ENCODE measurements around the gene GRID2.
"Not testable (repeated sequence)": the region's sequence is repeated elsewhere in the genome, so short reads cannot be mapped to it uniquely, and the experiment has no call there.

GRID2 gene

GRCh38 chr4:92305878-92306520 lies 2.2 kb downstream of the GRID2 start:
- DNase-seq: no peak

GRCh38 chr4:92307181-92307580 lies 3.4 kb downstream of the GRID2 start:
- no peak for DNase-seq

- no peak for DNase-seq
Observed at GRCh38 chr4:92307866-92308265, 4.1 kb downstream of the GRID2 start.

GRCh38 chr4:92317047-92317446 lies 13.3 kb downstream of the GRID2 start:
- no peak for DNase-seq

- no peak for DNase-seq
Observed at GRCh38 chr4:92328095-92328494, 24.3 kb downstream of the GRID2 start.

GRCh38 chr4:92333016-92333415 lies 29.2 kb downstream of the GRID2 start:
- DNase-seq: no peak

- no peak for DNase-seq
Observed at GRCh38 chr4:92334716-92335350, 31.1 kb downstream of the GRID2 start.

GRCh38 chr4:92339676-92340075 lies 35.9 kb downstream of the GRID2 start:
- no peak for DNase-seq

GRCh38 chr4:92344216-92344615 lies 40.5 kb downstream of the GRID2 start:
- DNase-seq: no peak

GRCh38 chr4:92346289-92346688 lies 42.5 kb downstream of the GRID2 start:
- no peak for DNase-seq

GRCh38 chr4:92357966-92358365 lies 54.2 kb downstream of the GRID2 start:
- no peak for DNase-seq

GRCh38 chr4:92359491-92359890 lies 55.7 kb downstream of the GRID2 start:
- no peak for DNase-seq

- DNase-seq: no peak
Observed at GRCh38 chr4:92362028-92362427, 58.3 kb downstream of the GRID2 start.

- DNase-seq: no peak
Observed at GRCh38 chr4:92368653-92369052, 64.9 kb downstream of the GRID2 start.

- DNase-seq: no peak
Observed at GRCh38 chr4:92381616-92382015, 77.8 kb downstream of the GRID2 start.

- DNase-seq: no peak
Observed at GRCh38 chr4:92382128-92382527, 78.4 kb downstream of the GRID2 start.

- DNase-seq: no peak
Observed at GRCh38 chr4:92387459-92388069, 83.8 kb downstream of the GRID2 start.

GRCh38 chr4:92399032-92399431 lies 95.3 kb downstream of the GRID2 start:
- DNase-seq: no peak

GRCh38 chr4:92403525-92403924 lies 99.8 kb downstream of the GRID2 start:
- not testable (repeated sequence) for DNase-seq

- no peak for DNase-seq
Observed at GRCh38 chr4:92406488-92406887, 102.7 kb downstream of the GRID2 start.

GRCh38 chr4:92421920-92422319 lies 118.2 kb downstream of the GRID2 start:
- no peak for DNase-seq

GRCh38 chr4:92433272-92433758 lies 129.5 kb downstream of the GRID2 start:
- DNase-seq: no peak

GRCh38 chr4:92438722-92439121 lies 135.0 kb downstream of the GRID2 start:
- DNase-seq: not testable (repeated sequence)

- not testable (repeated sequence) for DNase-seq
Observed at GRCh38 chr4:92442131-92442530, 138.4 kb downstream of the GRID2 start.
